Endothelial cell of umbilical vein (primary cell): ENCODE results near the gene PLEKHA7. TPM values are rescaled to one million over a fixed set of nuclear protein-coding genes. Genes with fewer than 3 reads are reported as not detected.

Experiments used
- BruUV-seq: library from RNA; stranded (reverse); fragments of 400-500 nt; replicated peaks from 2 replicates; lab custom pipeline; 2021; lab: Mats Ljungman, UMichigan
- CTCF ChIA-PET: fragments of 300-600, 350-600 bp; sonication (Branson Sonifier 250); formaldehyde crosslinking; loops from one replicate; lab custom pipeline; 2021; ENCODE audit warnings: antibody characterized with exemption, inconsistent platforms; lab: Charles Lee
- POLR2A ChIA-PET: fragments of 300-600, 350-600 bp; sonication (Branson Sonifier 250); formaldehyde crosslinking; loops from one replicate; lab custom pipeline; 2021; ENCODE audit warnings: antibody characterized with exemption, inconsistent platforms; lab: Charles Lee
- DNase-seq: peaks from one replicate; pipeline ENCODE4 v3.0.0-alpha.2; 2011; ENCODE audit warnings: low read depth, low spot score
- FAIRE-seq: peaks from 2 replicates; lab custom pipeline; 2011; peaks lifted over from hg19 to GRCh38; lab: Jason Lieb, UNC
- H2AFZ ChIP-seq: 2 replicates; pipeline ENCODE4 v1.6.0; 2012; ENCODE audit warnings: low read depth, low read length, control low read depth, inconsistent platforms
- H3K27ac ChIP-seq: 2 replicates; pipeline ENCODE4 v1.5.1; 2011; ENCODE audit warnings: low read depth, mild to moderate bottlenecking, control low read depth, low read length, moderate library complexity; ENCODE audit not compliant: insufficient read depth
- H3K27me3 ChIP-seq, 2 experiments: 2 replicates each; pipeline versions ENCODE4 v1.6.0 to v1.6.1; 2011; ENCODE audit warnings: low read length in 2 of 2, mixed read lengths in 1 of 2; ENCODE audit not compliant: control insufficient read depth in 2 of 2, insufficient read depth in 2 of 2
- H3K36me3 ChIP-seq, 2 experiments: 2 replicates in 1 of 2; 3 replicates in 1 of 2; pipeline ENCODE4 v1.5.1; 2011; ENCODE audit warnings: low read length in 2 of 2, mild to moderate bottlenecking in 1 of 2, moderate library complexity in 1 of 2; ENCODE audit not compliant: control insufficient read depth in 2 of 2, insufficient read depth in 2 of 2; ENCODE audit errors: extremely low read depth in 1 of 2
- H3K4me1 ChIP-seq: 3 replicates; pipeline ENCODE4 v1.5.1; 2011; ENCODE audit warnings: mild to moderate bottlenecking, low read length; ENCODE audit not compliant: control insufficient read depth, insufficient read depth; ENCODE audit errors: extremely low read depth
- H3K4me2 ChIP-seq: 2 replicates; pipeline ENCODE4 v1.6.1; 2011; ENCODE audit warnings: low read length, control low read depth, mixed read lengths; ENCODE audit not compliant: insufficient read depth
- H3K4me3 ChIP-seq, 3 experiments: fragments of 200-600 bp in 1 of 3; sonication (generic), shearing (Covaris generic) in 1 of 3; replicated peaks in 1 of 3; 2 replicates each; pipeline ENCODE4 v1.5.1; 2011 to 2016; ENCODE audit warnings: control low read depth in 3 of 3, low read length in 3 of 3, mild to moderate bottlenecking in 2 of 3, inconsistent platforms in 1 of 3, low read depth in 1 of 3, moderate library complexity in 1 of 3; ENCODE audit not compliant: insufficient read depth in 1 of 3
- H3K79me2 ChIP-seq: 2 replicates; pipeline ENCODE4 v1.6.0; 2012; ENCODE audit warnings: low read length, inconsistent platforms; ENCODE audit not compliant: control insufficient read depth, insufficient read depth
- H3K9ac ChIP-seq: replicated peaks from 2 replicates; pipeline ENCODE3; 2011; ENCODE audit warnings: low read length, control low read depth; ENCODE audit not compliant: insufficient read depth; ENCODE audit errors: extremely low read depth
- H3K9me1 ChIP-seq: replicated peaks from 3 replicates; pipeline ENCODE4 v1.6.0; 2011; ENCODE audit warnings: mild to moderate bottlenecking, low read length; ENCODE audit not compliant: control insufficient read depth, insufficient read depth; ENCODE audit errors: extremely low read depth
- H3K9me3 ChIP-seq: replicated peaks from 2 replicates; pipeline ENCODE4 v1.5.1; 2012; ENCODE audit warnings: low read length, inconsistent platforms; ENCODE audit not compliant: control insufficient read depth, insufficient read depth
- H4K20me1 ChIP-seq: replicated peaks from 2 replicates; pipeline ENCODE3; 2011; ENCODE audit warnings: mild to moderate bottlenecking, low read length; ENCODE audit not compliant: control insufficient read depth, insufficient read depth; ENCODE audit errors: extremely low read depth
- EZH2 ChIP-seq: IDR thresholded peaks from 2 replicates; pipeline ENCODE4 v1.6.1; 2012; ENCODE audit warnings: borderline replicate concordance, low read depth, mild to moderate bottlenecking, moderate library complexity, low read length, inconsistent platforms; ENCODE audit not compliant: severe bottlenecking
- FOS ChIP-seq: IDR thresholded peaks from 2 replicates; pipeline ENCODE4 v1.6.1; 2011; ENCODE audit warnings: mild to moderate bottlenecking, low read length, moderate library complexity, borderline replicate concordance; ENCODE audit not compliant: insufficient read depth
- GATA2 ChIP-seq: IDR thresholded peaks from 2 replicates; pipeline ENCODE4 v1.7.0; 2011; ENCODE audit warnings: low read depth, mild to moderate bottlenecking, moderate library complexity, mixed read lengths, low read length; ENCODE audit not compliant: insufficient read length, insufficient read depth
- JUN ChIP-seq: IDR thresholded peaks from 2 replicates; pipeline ENCODE4 v1.6.1; 2011; ENCODE audit warnings: borderline replicate concordance, low read depth; ENCODE audit not compliant: insufficient read length, insufficient read depth
- MYC ChIP-seq: IDR thresholded peaks from one replicate; pipeline ENCODE4 v1.6.1; 2011; ENCODE audit warnings: mild to moderate bottlenecking, low read depth, low read length
- POLR2A ChIP-seq: IDR thresholded peaks from 2 replicates; pipeline ENCODE4 v1.6.1; 2012; ENCODE audit warnings: low read depth, mild to moderate bottlenecking, control low read depth, low read length
- POLR2AphosphoS5 ChIP-seq: IDR thresholded peaks from 2 replicates; pipeline ENCODE4 v1.6.1; 2012; ENCODE audit warnings: low read depth, mild to moderate bottlenecking, control low read depth, low read length, moderate library complexity; ENCODE audit not compliant: insufficient read depth
- dilution Hi-C: fragments of 300-500 bp; cut with MboI; formaldehyde crosslinking; loops from one replicate; pipeline ENCODE4 v1.15.0; 2019; ENCODE audit warnings: low sequenced_read_pairs; ENCODE audit not compliant: extremely low pct_ligation_motif_present
- intact Hi-C: fragments of 100-400 bp; cut with micrococcal nuclease; formaldehyde crosslinking; loops from one replicate; pipeline ENCODE4 v1.10.0; 2022
- polyA plus RNA-seq, 4 experiments: library from polyadenylated mRNA; depleted of rRNA in 3 of 4; stranded (reverse) in 3 of 4; unstranded in 1 of 4; fragments of >200 nt; gene quantifications; 2 replicates each; pipeline versions ENCODE4 v1.2.1 to v1.2.3, GENCODE V29; 2011 to 2012; ENCODE audit warnings: missing spikeins in 1 of 4
- total RNA-seq: library from RNA; stranded (reverse); gene quantifications from 2 replicates; pipeline ENCODE4 v1.2.3, GENCODE V29; 2021
- TF ChIP-seq, protein P1 (sequence below): IDR thresholded peaks from 2 replicates; pipeline ENCODE4 v1.6.1; 2011; ENCODE audit not compliant: insufficient read depth, insufficient read length
- TF ChIP-seq, protein P2 (sequence below), 2 donors: IDR thresholded peaks; 1 replicate in 1 of 2; 2 replicates in 1 of 2; pipeline ENCODE4 v1.5.1; 2011; ENCODE audit warnings: low read length in 2 of 2, mild to moderate bottlenecking in 2 of 2, moderate library complexity in 2 of 2, control low read depth in 1 of 2, inconsistent platforms in 1 of 2, low read depth in 1 of 2; ENCODE audit not compliant: insufficient read depth in 1 of 2; ENCODE audit errors: extremely low read depth in 1 of 2

PLEKHA7 gene
- total and polyA plus RNA-seq, 2 donors (not counting 3 experiments of a cell fraction or from before 2014, with no cell fraction given) = 1.7 to 3.8 TPM

DNA sequence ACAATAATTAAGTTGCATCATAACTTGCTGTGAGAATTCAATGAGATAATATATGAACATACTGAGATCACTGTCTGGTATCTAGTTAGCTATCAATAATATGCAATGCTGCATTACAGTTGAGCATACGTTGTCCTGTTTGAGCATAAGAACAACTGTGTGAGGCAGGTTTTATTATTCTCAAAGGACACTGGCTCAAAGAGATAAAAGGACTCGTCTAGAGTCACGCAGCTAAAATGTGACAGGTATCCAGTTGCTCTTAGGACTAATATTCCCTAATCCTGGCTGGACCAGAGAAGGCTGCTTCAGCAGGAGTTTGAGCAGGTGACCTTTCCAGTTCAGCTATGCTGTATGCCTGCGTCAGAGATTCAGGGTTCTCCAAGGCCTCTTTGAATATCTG is 92.5 kb downstream of the PLEKHA7 start:
- Histone ChIP-seq H3K27me3 (peaks cover 23 to 37% of the 10 kb centered on the region in 2 experiments), H3K9me3 (no peaks in the 10 kb centered on the region), H3K79me2 (no peaks in the 10 kb centered on the region), H3K9me1 (no peaks in the 10 kb centered on the region), H2AFZ (no peak overlapping the region), H3K36me3 (no peaks in the 10 kb centered on the region), H3K9ac (no peak overlapping the region), H3K4me3 (no peak overlapping the region), H3K4me2 (no peak overlapping the region), H3K27ac (no peak overlapping the region), H3K4me1 (peaks cover 5% of the 10 kb centered on the region), H4K20me1 (no peaks in the 10 kb centered on the region)
- DNase-seq = no peak
- ChIA-PET CTCF (interaction anchor here (0.7 to 1.3 kb wide), 4 partner anchors 19 to 141 kb away, joined by 3 to 6 read pairs (median 4); no protein-coding TSS in a partner anchor), POLR2A (no interaction called here)
- dilution Hi-C loops (no loop called here), intact Hi-C loops (no loop called here)
- TF ChIP-seq JUN (no peak), FOS (no peak), EZH2 (no peak), GATA2 (no peak), POLR2AphosphoS5 (no peak), POLR2A (no peak), MYC (no peak)
- TF ChIP-seq, protein P1, sequence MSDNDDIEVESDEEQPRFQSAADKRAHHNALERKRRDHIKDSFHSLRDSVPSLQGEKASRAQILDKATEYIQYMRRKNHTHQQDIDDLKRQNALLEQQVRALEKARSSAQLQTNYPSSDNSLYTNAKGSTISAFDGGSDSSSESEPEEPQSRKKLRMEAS = no peak
- TF ChIP-seq, protein P2, sequence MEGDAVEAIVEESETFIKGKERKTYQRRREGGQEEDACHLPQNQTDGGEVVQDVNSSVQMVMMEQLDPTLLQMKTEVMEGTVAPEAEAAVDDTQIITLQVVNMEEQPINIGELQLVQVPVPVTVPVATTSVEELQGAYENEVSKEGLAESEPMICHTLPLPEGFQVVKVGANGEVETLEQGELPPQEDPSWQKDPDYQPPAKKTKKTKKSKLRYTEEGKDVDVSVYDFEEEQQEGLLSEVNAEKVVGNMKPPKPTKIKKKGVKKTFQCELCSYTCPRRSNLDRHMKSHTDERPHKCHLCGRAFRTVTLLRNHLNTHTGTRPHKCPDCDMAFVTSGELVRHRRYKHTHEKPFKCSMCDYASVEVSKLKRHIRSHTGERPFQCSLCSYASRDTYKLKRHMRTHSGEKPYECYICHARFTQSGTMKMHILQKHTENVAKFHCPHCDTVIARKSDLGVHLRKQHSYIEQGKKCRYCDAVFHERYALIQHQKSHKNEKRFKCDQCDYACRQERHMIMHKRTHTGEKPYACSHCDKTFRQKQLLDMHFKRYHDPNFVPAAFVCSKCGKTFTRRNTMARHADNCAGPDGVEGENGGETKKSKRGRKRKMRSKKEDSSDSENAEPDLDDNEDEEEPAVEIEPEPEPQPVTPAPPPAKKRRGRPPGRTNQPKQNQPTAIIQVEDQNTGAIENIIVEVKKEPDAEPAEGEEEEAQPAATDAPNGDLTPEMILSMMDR (IDR thresholded peaks at IDR 0.05; ENCODE audit: extremely low read depth in 1 of 2, insufficient read depth in 1 of 2, low read depth in 1 of 2, low read length in 2 of 2) = no peak
- FAIRE-seq = no peak
- BruUV-seq = no TSS peak
